KMS-11 (cell line): ENCODE results near the gene KCNQ1OT1.

Experiments
- H2AFZ ChIP-seq: fragments of 200-600 bp; sonication (generic); 2 replicates; pipeline ENCODE4 v1.6.1; 2016; ENCODE audit warnings: antibody characterized with exemption, mixed run types, low read depth
- H3K27ac ChIP-seq: fragments of 200-600 bp; sonication (generic); 2 replicates; pipeline ENCODE4 v1.6.1; 2016; ENCODE audit warnings: mild to moderate bottlenecking, mixed run types
- H3K27me3 ChIP-seq: fragments of 200-600 bp; sonication (generic); 2 replicates; pipeline ENCODE4 v1.6.1; 2017; ENCODE audit warnings: mild to moderate bottlenecking, low read depth, mixed run types, moderate library complexity; ENCODE audit not compliant: insufficient read depth
- H3K36me3 ChIP-seq: fragments of 200-600 bp; sonication (generic); 2 replicates; pipeline ENCODE4 v1.6.1; 2017; ENCODE audit warnings: mild to moderate bottlenecking, mixed run types; ENCODE audit not compliant: insufficient read depth
- H3K4me1 ChIP-seq: fragments of 200-600 bp; sonication (generic); 2 replicates; pipeline ENCODE4 v1.6.1; 2016; ENCODE audit warnings: mild to moderate bottlenecking, low read depth, mixed run types; ENCODE audit not compliant: poor library complexity, severe bottlenecking
- H3K4me2 ChIP-seq: fragments of 200-600 bp; sonication (generic); 2 replicates; pipeline ENCODE4 v1.7.0; 2016; ENCODE audit warnings: mild to moderate bottlenecking, mixed run types
- H3K4me3 ChIP-seq: fragments of 200-600 bp; sonication (generic); IDR thresholded peaks from 2 replicates; pipeline ENCODE4 v1.6.1; 2017; ENCODE audit warnings: low read depth, low read length, mixed read lengths; ENCODE audit not compliant: insufficient read depth
- H3K79me2 ChIP-seq: fragments of 200-600 bp; sonication (generic); 2 replicates; pipeline ENCODE4 v1.6.1; 2016; ENCODE audit warnings: low read depth, mixed run types; ENCODE audit not compliant: insufficient read depth
- H3K9ac ChIP-seq: fragments of 200-600 bp; sonication (generic); 2 replicates; pipeline ENCODE4 v1.6.1; 2016; ENCODE audit warnings: mild to moderate bottlenecking, mixed run types
- H4K20me1 ChIP-seq: fragments of 200-600 bp; sonication (generic); 2 replicates; pipeline ENCODE4 v1.6.1; 2016; ENCODE audit warnings: mild to moderate bottlenecking, mixed run types; ENCODE audit not compliant: insufficient read depth
- CTCF ChIP-seq: fragments of 200-600 bp; sonication (generic); conservative IDR thresholded peaks from 2 replicates; pipeline ENCODE4 v1.6.1; 2017; ENCODE audit warnings: low read depth, mild to moderate bottlenecking, antibody characterized with exemption, low read length, moderate library complexity, mixed read lengths

The KCNQ1OT1 gene

GRCh38 chr11:2691991-2692875, 7.6 kb downstream of the KCNQ1OT1 start:
- no peak overlapping the region for H3K27ac ChIP-seq
- peaks cover 96% of the 10 kb centered on the region for H3K79me2 ChIP-seq
- H3K4me1 ChIP-seq = peaks cover 83% of the 10 kb centered on the region
- H3K9ac ChIP-seq = no peak overlapping the region
- H3K4me3 ChIP-seq = no peak overlapping the region
- no peak overlapping the region for H3K4me2 ChIP-seq
- H2AFZ ChIP-seq = no peak overlapping the region
- H3K27me3 ChIP-seq = no peaks in the 10 kb centered on the region
- peak; percentile 70 for TF ChIP-seq CTCF
- H3K36me3 ChIP-seq = no peaks in the 10 kb centered on the region
- peaks cover 18% of the 10 kb centered on the region for H4K20me1 ChIP-seq

DNA sequence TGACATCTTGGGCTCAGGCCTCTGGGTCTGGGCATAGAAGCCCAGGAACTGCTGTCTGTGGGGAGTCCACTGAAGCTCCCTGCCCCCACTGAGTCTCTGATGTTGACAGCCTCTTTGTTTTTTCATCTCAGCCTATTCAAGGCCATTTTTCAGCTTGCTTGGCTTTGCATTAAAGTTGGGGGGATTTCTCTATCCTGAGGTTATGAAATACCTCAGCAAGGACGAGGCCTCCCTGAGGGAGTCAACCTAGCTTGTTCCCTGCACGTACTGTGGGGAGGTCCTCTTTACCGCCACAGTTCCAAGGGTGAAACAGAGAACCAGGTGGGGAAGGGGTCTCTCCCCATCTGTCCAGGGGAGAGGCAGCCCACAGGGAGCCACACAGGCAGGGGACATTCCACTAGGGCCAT, 8.4 kb downstream of the KCNQ1OT1 start:
- TF ChIP-seq CTCF = no peak
- H3K4me2 ChIP-seq = no peak overlapping the region
- no peak overlapping the region for H3K9ac ChIP-seq
- no peak overlapping the region for H3K4me3 ChIP-seq
- peaks cover 74% of the 10 kb centered on the region for H3K4me1 ChIP-seq
- H3K36me3 ChIP-seq = no peaks in the 10 kb centered on the region
- peaks cover 93% of the 10 kb centered on the region for H3K79me2 ChIP-seq
- no peak overlapping the region for H2AFZ ChIP-seq
- no peak overlapping the region for H3K27ac ChIP-seq
- no peaks in the 10 kb centered on the region for H3K27me3 ChIP-seq
- peaks cover 9% of the 10 kb centered on the region; the same call in 1 of the 2 replicates for H4K20me1 ChIP-seq

GRCh38 chr11:2690596-2691354, 9.0 kb downstream of the KCNQ1OT1 start:
- no peak for TF ChIP-seq CTCF
- Histone ChIP-seq H3K27me3 (no peaks in the 10 kb centered on the region), H3K4me2 (no peak overlapping the region), H3K27ac (no peak overlapping the region), H3K79me2 (peaks cover 93% of the 10 kb centered on the region), H3K9ac (no peak overlapping the region), H4K20me1 (peaks cover 4% of the 10 kb centered on the region; the same call in 1 of the 2 replicates), H3K36me3 (no peaks in the 10 kb centered on the region), H3K4me1 (peaks cover 72% of the 10 kb centered on the region), H2AFZ (no peak overlapping the region), H3K4me3 (no peak overlapping the region)

GRCh38 chr11:2689651-2690575, 9.9 kb downstream of the KCNQ1OT1 start:
- H4K20me1 ChIP-seq = peaks cover 4% of the 10 kb centered on the region; the same call in 1 of the 2 replicates
- no peak overlapping the region for H3K9ac ChIP-seq
- H3K4me3 ChIP-seq = no peak overlapping the region
- no peak for TF ChIP-seq CTCF
- H3K27ac ChIP-seq = no peak overlapping the region
- no peaks in the 10 kb centered on the region for H3K27me3 ChIP-seq
- H3K79me2 ChIP-seq = peaks cover 93% of the 10 kb centered on the region
- no peak overlapping the region for H2AFZ ChIP-seq
- H3K4me1 ChIP-seq = peaks cover 63% of the 10 kb centered on the region
- no peaks in the 10 kb centered on the region for H3K36me3 ChIP-seq
- H3K4me2 ChIP-seq = no peak overlapping the region
